Measurements from ENCODE around the gene SLC8A2.

Gene SLC8A2

GRCh38 chr19:47435883-47436417 lies 35.7 kb downstream of the SLC8A2 start:
- no peaks in the 10 kb centered on the region for H3K36me3 ChIP-seq (ENCODE audit: control insufficient read depth, low read length)
- peaks cover 9% of the 10 kb centered on the region for H3F3A ChIP-seq (ENCODE audit: control insufficient read depth, insufficient read depth)
- H3K4me2 ChIP-seq (ENCODE audit: low read length) = no peak overlapping the region
- H3K27ac ChIP-seq (ENCODE audit: low read depth, low read length) = no peak overlapping the region
- no peaks in the 10 kb centered on the region for H3K9me3 ChIP-seq (ENCODE audit: control insufficient read depth, insufficient read depth, low read length)
- H3K9me2 ChIP-seq (replicated peaks; ENCODE audit: control insufficient read depth, low read length) = no peaks in the 10 kb centered on the region
- no peaks in the 10 kb centered on the region for H3K79me2 ChIP-seq (ENCODE audit: control insufficient read depth, low read length)
- no peak overlapping the region for H3K4me3 ChIP-seq (ENCODE audit: low read length)
- no peaks in the 10 kb centered on the region for H4K20me1 ChIP-seq (ENCODE audit: control insufficient read depth, insufficient read depth, low read depth, low read length)
- H3K27me3 ChIP-seq (ENCODE audit: control insufficient read depth, low read length) = peaks cover 16% of the 10 kb centered on the region; the same call in 1 of the 2 replicates
- peaks cover 20% of the 10 kb centered on the region for H3K4me1 ChIP-seq (ENCODE audit: control insufficient read depth, low read length)
- TF ChIP-seq CTCF (IDR thresholded peaks at IDR 0.05; ENCODE audit: low read depth, low read length, poor library complexity, severe bottlenecking) (no peak), EZH2phosphoT487 (IDR thresholded peaks at IDR 0.05; ENCODE audit: borderline replicate concordance, low read length) (no peak)

- H3K27ac ChIP-seq (ENCODE audit: low read depth, low read length) = no peak overlapping the region
- H3K79me2 ChIP-seq (ENCODE audit: control insufficient read depth, low read length) = no peaks in the 10 kb centered on the region
- peaks cover 20% of the 10 kb centered on the region for H3K4me1 ChIP-seq (ENCODE audit: control insufficient read depth, low read length)
- no peak overlapping the region for H3K4me2 ChIP-seq (ENCODE audit: low read length)
- TF ChIP-seq EZH2phosphoT487 (IDR thresholded peaks at IDR 0.05; ENCODE audit: borderline replicate concordance, low read length) (no peak), CTCF (IDR thresholded peaks at IDR 0.05; ENCODE audit: low read depth, low read length, poor library complexity, severe bottlenecking) (no peak)
- H3K4me3 ChIP-seq (ENCODE audit: low read length) = no peak overlapping the region
- H3K27me3 ChIP-seq (ENCODE audit: control insufficient read depth, low read length) = peaks cover 13% of the 10 kb centered on the region; the same call in 1 of the 2 replicates
- no peaks in the 10 kb centered on the region for H4K20me1 ChIP-seq (ENCODE audit: control insufficient read depth, insufficient read depth, low read depth, low read length)
- H3K36me3 ChIP-seq (ENCODE audit: control insufficient read depth, low read length) = no peaks in the 10 kb centered on the region
- H3K9me3 ChIP-seq (ENCODE audit: control insufficient read depth, insufficient read depth, low read length) = no peaks in the 10 kb centered on the region
- no peaks in the 10 kb centered on the region for H3K9me2 ChIP-seq (replicated peaks; ENCODE audit: control insufficient read depth, low read length)
- H3F3A ChIP-seq (ENCODE audit: control insufficient read depth, insufficient read depth) = peaks cover 9% of the 10 kb centered on the region
These were observed 36.5 kb downstream of the SLC8A2 start for GRCh38 chr19:47435196-47435595.

GRCh38 chr19:47434088-47434487 lies 37.6 kb downstream of the SLC8A2 start:
- no peaks in the 10 kb centered on the region for H3K79me2 ChIP-seq (ENCODE audit: control insufficient read depth, low read length)
- peaks cover 9% of the 10 kb centered on the region for H3F3A ChIP-seq (ENCODE audit: control insufficient read depth, insufficient read depth)
- H4K20me1 ChIP-seq (ENCODE audit: control insufficient read depth, insufficient read depth, low read depth, low read length) = no peaks in the 10 kb centered on the region
- no peak overlapping the region for H3K27ac ChIP-seq (ENCODE audit: low read depth, low read length)
- H3K4me1 ChIP-seq (ENCODE audit: control insufficient read depth, low read length) = peaks cover 24% of the 10 kb centered on the region
- H3K4me3 ChIP-seq (ENCODE audit: low read length) = no peak overlapping the region
- TF ChIP-seq EZH2phosphoT487 (IDR thresholded peaks at IDR 0.05; ENCODE audit: borderline replicate concordance, low read length) (no peak), CTCF (IDR thresholded peaks at IDR 0.05; ENCODE audit: low read depth, low read length, poor library complexity, severe bottlenecking) (no peak)
- peaks cover 10% of the 10 kb centered on the region; the same call in 1 of the 2 replicates for H3K27me3 ChIP-seq (ENCODE audit: control insufficient read depth, low read length)
- no peaks in the 10 kb centered on the region for H3K9me2 ChIP-seq (replicated peaks; ENCODE audit: control insufficient read depth, low read length)
- no peaks in the 10 kb centered on the region for H3K9me3 ChIP-seq (ENCODE audit: control insufficient read depth, insufficient read depth, low read length)
- H3K4me2 ChIP-seq (ENCODE audit: low read length) = no peak overlapping the region
- H3K36me3 ChIP-seq (ENCODE audit: control insufficient read depth, low read length) = no peaks in the 10 kb centered on the region
